Body of pancreas (tissue), 4 donors: ENCODE results near the gene COPZ1.

Experiments
- POLR2A ChIP-seq, 3 donors: fragments of 450-650 bp; IDR thresholded peaks; one replicate each; pipeline ENCODE4 v1.6.1; 2016; ENCODE audit warnings: antibody characterized with exemption in 3 of 3, mild to moderate bottlenecking in 2 of 3
- TF ChIP-seq, protein P1 (sequence below), 7 experiments: fragments of 450-650 bp in 4 of 7; fragments of 200-600 bp in 3 of 7; sonication (generic) in 3 of 7; IDR thresholded peaks; one replicate each; pipeline ENCODE4 v1.5.1; 2016 to 2019; ENCODE audit warnings: antibody characterized with exemption in 7 of 7

DNA sequence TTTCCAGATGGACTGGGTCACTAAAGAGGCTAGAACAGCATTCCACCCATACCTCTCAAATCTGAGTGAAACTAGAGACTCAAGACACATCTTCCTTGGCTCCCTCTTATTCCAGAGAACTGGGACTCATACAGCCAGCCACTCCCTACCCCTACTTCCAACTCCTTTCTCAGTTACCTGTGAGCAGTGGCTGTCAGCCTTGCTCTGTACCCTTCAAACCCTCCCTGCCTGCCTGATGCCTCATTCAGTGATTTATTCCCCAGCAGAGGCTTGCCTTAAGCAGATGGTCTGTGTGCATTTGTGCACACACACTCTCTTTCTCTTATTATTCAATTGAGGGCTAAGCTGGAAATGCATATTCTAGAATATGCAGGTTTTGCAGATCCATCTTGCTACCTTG lies 24.7 kb downstream of the COPZ1 start:
- no peak for TF ChIP-seq POLR2A (IDR thresholded peaks at IDR 0.05)
- TF ChIP-seq, protein P1, sequence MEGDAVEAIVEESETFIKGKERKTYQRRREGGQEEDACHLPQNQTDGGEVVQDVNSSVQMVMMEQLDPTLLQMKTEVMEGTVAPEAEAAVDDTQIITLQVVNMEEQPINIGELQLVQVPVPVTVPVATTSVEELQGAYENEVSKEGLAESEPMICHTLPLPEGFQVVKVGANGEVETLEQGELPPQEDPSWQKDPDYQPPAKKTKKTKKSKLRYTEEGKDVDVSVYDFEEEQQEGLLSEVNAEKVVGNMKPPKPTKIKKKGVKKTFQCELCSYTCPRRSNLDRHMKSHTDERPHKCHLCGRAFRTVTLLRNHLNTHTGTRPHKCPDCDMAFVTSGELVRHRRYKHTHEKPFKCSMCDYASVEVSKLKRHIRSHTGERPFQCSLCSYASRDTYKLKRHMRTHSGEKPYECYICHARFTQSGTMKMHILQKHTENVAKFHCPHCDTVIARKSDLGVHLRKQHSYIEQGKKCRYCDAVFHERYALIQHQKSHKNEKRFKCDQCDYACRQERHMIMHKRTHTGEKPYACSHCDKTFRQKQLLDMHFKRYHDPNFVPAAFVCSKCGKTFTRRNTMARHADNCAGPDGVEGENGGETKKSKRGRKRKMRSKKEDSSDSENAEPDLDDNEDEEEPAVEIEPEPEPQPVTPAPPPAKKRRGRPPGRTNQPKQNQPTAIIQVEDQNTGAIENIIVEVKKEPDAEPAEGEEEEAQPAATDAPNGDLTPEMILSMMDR (IDR thresholded peaks at IDR 0.05), result no peak
